GM12873 (cell line): ENCODE data around the gene CERK.

Source experiments
- CTCF ChIP-seq: IDR thresholded peaks from 2 replicates; pipeline ENCODE4 v1.5.1; 2012; ENCODE audit warnings: low read depth, mild to moderate bottlenecking, moderate library complexity, low read length, control low read depth; ENCODE audit not compliant: insufficient read depth; ENCODE audit errors: missing control alignments

Gene CERK

GRCh38 chr22:46770151-46770641 lies 32.1 kb upstream of the CERK start:
- TF ChIP-seq CTCF, result no peak

GRCh38 chr22:46769706-46770105 lies 31.7 kb upstream of the CERK start:
- no peak for TF ChIP-seq CTCF

- TF ChIP-seq CTCF, result no peak
Observed at GRCh38 chr22:46769191-46769675, 31.2 kb upstream of the CERK start.

GRCh38 chr22:46767249-46767985 lies 29.4 kb upstream of the CERK start:
- no peak for TF ChIP-seq CTCF

- TF ChIP-seq CTCF, result no peak
Observed at GRCh38 chr22:46766611-46767010, 28.6 kb upstream of the CERK start.

GRCh38 chr22:46764779-46765485 lies 26.9 kb upstream of the CERK start:
- no peak for TF ChIP-seq CTCF

GRCh38 chr22:46764140-46764680 lies 26.2 kb upstream of the CERK start:
- no peak for TF ChIP-seq CTCF
